ENCODE results near the gene WNT3. TPM values are rescaled to one million over a fixed set of nuclear protein-coding genes. Genes with fewer than 3 reads are reported as not detected.

Gene WNT3
- total and polyA plus RNA-seq, 10 of the 15 experiments (the other 5 are each of a cell fraction or from before 2014, with no cell fraction given) = 0.01 to 0.03 TPM; not detected in 8

GRCh38 chr17:46857600-46857999 lies 39.1 kb upstream of the WNT3 start:
- H3K79me2 ChIP-seq (ENCODE audit: control insufficient read depth, insufficient read depth, low read length) = no peaks in the 10 kb centered on the region
- H3K4me2 ChIP-seq (ENCODE audit: control insufficient read depth, insufficient read depth) = no peak overlapping the region
- intact Hi-C loops (cut with micrococcal nuclease; ENCODE audit: unreplicated experiment) (no loop called here), in situ Hi-C loops (cut with MboI) (loop anchor here (10.0 kb wide), 1 partner anchor 63 kb away; no protein-coding TSS in a partner anchor)
- SMC1A ChIA-PET (ENCODE audit: uncharacterized antibody, unreplicated experiment) = no interaction called here
- no peaks in the 10 kb centered on the region for H3K9me3 ChIP-seq (replicated peaks; ENCODE audit: control insufficient read depth, insufficient read depth, low read length)
- no peak overlapping the region for H2AFZ ChIP-seq (ENCODE audit: control insufficient read depth, low read depth, low read length)
- BruUV-seq (replicated peaks) = no TSS peak
- POLR2A ChIA-PET = interaction anchor here (0.6 kb wide), 2 partner anchors 37 to 43 kb away, joined by 3 to 5 read pairs; no protein-coding TSS in a partner anchor
- FAIRE-seq (no peak), DNase-seq (ENCODE audit: low read depth, low spot score) (no peak), ATAC-seq (no peak)
- no peak for TF ChIP-seq CHD4 (IDR thresholded peaks at IDR 0.05)
- TF ChIP-seq ATF3 (IDR thresholded peaks at IDR 0.05; ENCODE audit: borderline replicate concordance, extremely low read depth, low read depth, low read length) = no peak
- no peak for TF ChIP-seq NR2C2 (IDR thresholded peaks at IDR 0.05; ENCODE audit: borderline replicate concordance, control insufficient read depth, insufficient read length, low read depth)
- no peak for TF ChIP-seq SMC3 (IDR thresholded peaks at IDR 0.05; ENCODE audit: borderline replicate concordance, low read length)
- no peak for TF ChIP-seq PBX3 (IDR thresholded peaks at IDR 0.05; ENCODE audit: insufficient replicate concordance, low read depth, low read length)
- no peak for TF ChIP-seq ZNF622 (IDR thresholded peaks at IDR 0.05)
- no peak for TF ChIP-seq HDGF (IDR thresholded peaks at IDR 0.05)
- TF ChIP-seq CBX3 (IDR thresholded peaks at IDR 0.05; ENCODE audit: borderline replicate concordance, low read depth) = no peak
- TF ChIP-seq ZBED1 (IDR thresholded peaks at IDR 0.05; ENCODE audit: borderline replicate concordance) = no peak
- TF ChIP-seq CHD2 (IDR thresholded peaks at IDR 0.05; ENCODE audit: borderline replicate concordance, low read depth, low read length) = no peak
- TF ChIP-seq SIN3A (IDR thresholded peaks at IDR 0.05; ENCODE audit: low read depth, low read length) = no peak
- no peak for TF ChIP-seq E4F1 (IDR thresholded peaks at IDR 0.05; ENCODE audit: borderline replicate concordance, partially characterized antibody)
- no peak for TF ChIP-seq SMAD1 (IDR thresholded peaks at IDR 0.05; ENCODE audit: low read depth, partially characterized antibody)
- CTCF ChIA-PET = no interaction called here
- WGBS (ENCODE audit: insufficient coverage, insufficient replicate concordance, low lambda C conversion rate, missing lambda C conversion rate) = 7% methylated on average over 1 of the region's 1 CpG
- H3K36me3 ChIP-seq (ENCODE audit: control insufficient read depth in 2 of 2, insufficient read depth in 2 of 2, low read length in 1 of 2) = no peaks in the 10 kb centered on the region
- H3K4me3 ChIP-seq = no peak overlapping the region
- no peaks in the 10 kb centered on the region for H4K20me1 ChIP-seq (ENCODE audit: control insufficient read depth, insufficient read depth)
- peaks cover 3 to 5% of the 10 kb centered on the region in 2 experiments; a peak in 2 of 4 replicates for H3K27me3 ChIP-seq (replicated peaks in 1 of 2; ENCODE audit: control insufficient read depth in 2 of 2, insufficient read depth in 2 of 2, low read length in 1 of 2)
- H3K9ac ChIP-seq (ENCODE audit: control insufficient read depth, insufficient read depth, low read length) = no peak overlapping the region
- H3K27ac ChIP-seq (ENCODE audit: control insufficient read depth, insufficient read depth) = no peak overlapping the region
- RAD21 ChIA-PET (ENCODE audit: unreplicated experiment) = no interaction called here
- H3K4me1 ChIP-seq (ENCODE audit: control insufficient read depth, insufficient read depth, low read length) = no peaks in the 10 kb centered on the region

Data from GM12878 (cell line).